HG03469 (cell line): ENCODE data around the gene DET1.
"Not testable (repeated sequence)": the region's sequence is repeated elsewhere in the genome, so short reads cannot be mapped to it uniquely, and the experiment has no call there.

Experiments
- ATAC-seq: cut with Tn5 transposase; IDR thresholded peaks from one replicate; pipeline ENCODE4 v1.9.1; 2021; ENCODE audit warnings: mild to moderate bottlenecking, moderate library complexity, moderate number of reproducible peaks; ENCODE audit not compliant: unreplicated experiment

The DET1 gene

DNA sequence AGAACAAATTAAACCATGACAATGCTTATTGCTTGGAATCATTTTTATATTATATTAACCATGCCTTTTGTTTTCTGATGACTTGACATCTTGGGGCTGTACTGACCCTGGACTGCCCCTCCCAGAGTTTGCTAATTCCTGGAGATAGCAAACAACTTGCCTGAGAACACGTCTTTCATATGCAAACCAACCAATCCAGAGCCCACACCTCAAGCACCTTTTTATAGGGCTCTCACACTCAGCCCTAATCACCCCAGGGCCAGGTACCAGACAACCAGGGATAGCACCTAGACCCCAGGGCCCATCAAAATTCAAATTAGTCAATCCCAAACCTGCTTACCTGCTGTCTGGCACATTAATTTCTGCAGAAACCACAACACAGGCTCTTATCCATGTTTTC is 42.0 kb downstream of the DET1 start:
- ATAC-seq = no peak

DNA sequence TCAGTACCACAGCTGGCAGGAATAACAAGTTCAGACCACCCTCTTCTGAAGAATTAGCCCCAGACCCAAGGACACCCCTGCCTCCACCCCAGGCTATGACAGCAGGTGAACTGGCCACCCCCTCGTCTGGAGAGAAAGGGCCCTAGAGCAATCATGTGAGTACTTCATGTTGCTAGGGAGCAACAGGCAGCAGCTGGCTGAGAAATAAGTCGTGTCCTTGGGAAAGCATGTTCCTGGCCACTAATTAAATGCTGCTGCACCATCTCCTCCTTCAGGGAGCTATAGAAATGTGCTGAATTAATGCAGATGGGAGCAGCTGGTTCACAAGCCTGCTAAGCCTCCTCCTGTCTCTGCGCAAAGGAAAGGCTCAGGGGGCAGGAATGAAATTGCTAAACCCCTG is 47.5 kb downstream of the DET1 start:
- no peak for ATAC-seq

DNA sequence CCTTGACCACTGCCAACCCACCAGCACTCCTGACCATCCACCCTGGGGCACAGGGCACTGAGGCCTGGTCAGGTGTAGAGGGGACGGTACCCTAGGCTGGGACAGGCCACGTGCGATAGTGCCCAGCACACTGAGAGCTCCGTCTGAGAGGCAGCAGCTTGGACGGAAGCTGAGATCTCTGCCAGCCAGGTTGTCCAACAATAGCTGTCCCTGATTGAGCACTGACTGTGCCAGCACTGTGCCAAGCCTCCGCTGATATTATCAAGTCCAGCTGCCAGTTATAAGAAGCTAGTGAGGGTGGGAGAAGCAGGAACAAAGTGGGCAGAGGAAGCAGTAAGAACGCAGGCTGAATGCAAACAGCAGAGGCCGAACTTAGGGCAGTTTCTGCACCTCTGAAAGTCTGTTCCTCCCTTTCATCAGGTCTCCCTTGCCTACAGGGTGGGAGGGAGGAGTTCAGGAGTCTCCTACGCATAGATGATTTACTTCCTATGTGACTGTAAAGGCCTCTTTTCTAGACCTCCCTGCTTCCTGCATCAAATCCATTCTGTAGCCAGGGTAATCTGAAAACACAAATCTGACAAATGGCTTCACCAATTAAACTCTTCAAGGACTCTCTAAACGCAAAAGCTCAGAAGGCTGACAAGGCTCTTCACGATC is 49.2 kb downstream of the DET1 start:
- no peak for ATAC-seq

DNA sequence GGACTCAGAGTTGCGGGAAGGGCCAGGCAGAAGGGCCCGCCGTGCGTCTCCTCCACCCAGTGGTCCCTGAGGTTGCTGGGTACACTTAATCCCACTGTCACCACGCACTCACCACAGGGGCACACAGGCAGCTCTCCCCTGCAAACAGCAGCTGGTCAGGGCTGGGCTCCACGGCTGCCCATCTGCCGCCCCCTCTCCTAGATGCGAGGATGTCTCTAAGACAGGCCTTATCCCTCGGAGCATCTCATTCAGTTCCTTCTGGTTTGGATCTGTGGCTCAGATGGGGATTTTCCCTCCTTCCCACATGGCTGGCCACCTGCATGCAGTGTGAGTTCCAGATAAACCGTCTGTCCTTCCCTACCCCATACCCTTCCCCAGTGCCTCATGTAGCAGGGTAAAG is 52.6 kb downstream of the DET1 start:
- ATAC-seq = no peak

DNA sequence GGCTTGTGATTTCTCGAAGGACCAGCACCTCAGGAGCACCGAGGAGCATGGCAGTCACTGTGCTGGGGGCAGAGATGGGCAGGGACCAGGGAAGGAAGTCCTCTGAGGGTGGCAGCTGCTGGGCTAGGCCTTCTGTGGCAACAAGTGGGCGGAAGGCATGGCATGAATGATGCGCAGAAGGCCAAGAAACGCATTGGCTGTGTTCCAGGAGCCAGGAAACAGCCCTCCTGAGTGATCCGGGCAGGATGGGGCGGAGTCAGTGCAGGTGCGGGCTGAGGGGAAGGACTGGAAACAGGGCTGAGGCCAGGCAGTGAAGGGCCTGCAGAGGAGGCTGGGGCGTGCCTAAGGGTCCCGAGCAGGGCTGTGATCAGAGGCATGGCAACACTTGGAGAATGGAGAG is 55.3 kb downstream of the DET1 start:
- ATAC-seq = no peak

DNA sequence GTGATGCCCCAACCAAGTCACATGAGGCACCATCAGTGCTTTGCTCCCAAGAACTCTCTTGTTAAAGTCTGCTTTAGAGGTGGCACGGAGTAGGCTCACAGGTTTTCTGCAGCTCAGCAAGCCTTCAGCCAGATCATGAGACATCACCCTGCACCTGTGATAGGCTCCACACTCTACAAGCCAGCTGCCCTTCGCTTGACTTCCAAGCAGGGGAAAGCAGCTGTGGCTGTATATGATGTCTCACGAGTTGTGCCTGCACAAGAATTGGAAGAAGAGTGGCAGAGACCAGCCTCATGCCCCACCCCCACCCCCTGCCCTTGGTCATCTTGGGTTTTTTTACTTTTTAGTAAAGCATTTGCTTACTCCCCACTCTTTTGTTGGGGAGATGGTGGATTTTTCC is 56.4 kb downstream of the DET1 start:
- no peak for ATAC-seq

DNA sequence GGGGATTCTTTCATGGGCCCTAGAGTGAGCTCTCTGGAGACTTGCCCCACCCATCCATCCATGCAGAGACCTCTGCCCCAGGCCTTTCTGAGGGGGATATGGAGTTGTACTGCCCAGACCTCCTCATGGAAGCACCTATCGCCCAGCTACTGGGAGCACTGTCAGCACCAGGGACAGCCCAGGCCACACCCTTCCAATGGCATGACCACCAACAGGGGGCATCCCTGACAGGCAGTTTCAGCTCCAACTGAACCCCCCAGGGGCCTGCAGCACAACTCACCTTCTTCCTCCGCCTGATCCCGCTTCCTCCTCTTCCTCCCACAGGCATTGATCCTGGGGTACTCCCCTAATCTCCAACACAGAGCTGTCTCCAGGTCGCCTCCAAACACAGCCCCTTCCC is 57.2 kb downstream of the DET1 start:
- no peak for ATAC-seq

DNA sequence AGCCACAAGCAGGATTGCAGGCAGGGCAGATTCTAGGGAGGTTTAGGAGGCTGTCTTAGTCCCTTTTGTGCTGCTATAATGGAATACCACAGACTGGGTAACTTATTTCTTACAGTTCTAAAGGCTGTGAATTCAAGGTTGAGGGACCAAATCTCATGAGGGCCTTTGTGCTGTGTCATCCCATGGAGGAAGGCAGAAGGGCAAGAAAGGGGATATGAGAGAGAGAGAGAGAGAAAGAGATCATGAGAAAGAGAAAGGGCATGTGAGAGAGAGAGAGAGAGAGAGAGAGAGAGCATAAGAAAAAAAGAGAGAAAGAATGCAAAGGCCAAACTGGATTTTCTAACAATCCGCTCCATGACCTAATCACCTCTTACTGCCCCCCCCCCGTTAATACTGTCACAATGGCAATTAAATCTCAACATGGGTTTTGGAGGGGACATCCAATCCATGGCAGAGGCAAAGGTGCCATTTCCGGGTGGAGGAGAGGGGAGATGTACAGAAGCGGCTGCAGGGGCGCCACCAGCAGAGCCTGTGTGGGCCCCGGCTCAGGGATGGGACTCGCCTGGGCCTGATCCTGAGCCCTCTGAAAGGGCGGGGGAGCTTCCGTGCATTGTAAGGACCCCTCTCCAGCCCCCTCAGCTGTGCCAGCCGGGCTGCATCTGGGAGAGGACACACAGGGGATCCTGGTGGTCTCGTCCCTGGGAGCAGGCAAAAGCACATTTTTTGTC is 58.5 kb downstream of the DET1 start:
- ATAC-seq = no peak

DNA sequence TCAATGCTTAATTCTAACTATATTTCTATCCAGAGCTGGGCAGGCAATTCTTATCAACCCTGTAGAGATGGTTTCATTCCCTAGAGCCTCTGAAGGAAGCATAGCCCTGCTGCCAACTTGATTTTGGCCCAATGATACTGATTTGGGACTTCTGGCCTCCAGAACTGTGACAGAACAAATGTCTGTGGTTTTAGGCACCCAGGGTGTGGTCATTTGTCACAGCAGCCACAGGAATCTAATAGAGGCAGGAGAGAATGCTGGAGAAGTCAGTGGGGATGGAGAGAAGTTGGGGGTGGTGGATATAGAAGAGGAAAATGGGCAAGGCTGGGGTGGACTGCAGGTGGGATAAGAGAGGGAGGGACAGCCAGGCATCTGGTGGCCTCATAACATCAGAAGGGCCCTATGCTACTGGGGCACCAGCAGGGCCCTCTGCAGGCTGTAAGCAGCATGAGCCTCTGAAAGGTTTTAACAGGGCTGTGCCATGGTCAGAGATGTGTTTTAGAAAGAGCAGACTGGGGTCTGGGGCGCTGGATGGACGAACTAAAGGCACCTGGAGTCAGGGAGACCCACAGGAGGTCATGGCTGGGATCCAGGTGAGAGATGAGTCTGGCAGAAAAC is 59.2 kb downstream of the DET1 start:
- ATAC-seq = no peak

DNA sequence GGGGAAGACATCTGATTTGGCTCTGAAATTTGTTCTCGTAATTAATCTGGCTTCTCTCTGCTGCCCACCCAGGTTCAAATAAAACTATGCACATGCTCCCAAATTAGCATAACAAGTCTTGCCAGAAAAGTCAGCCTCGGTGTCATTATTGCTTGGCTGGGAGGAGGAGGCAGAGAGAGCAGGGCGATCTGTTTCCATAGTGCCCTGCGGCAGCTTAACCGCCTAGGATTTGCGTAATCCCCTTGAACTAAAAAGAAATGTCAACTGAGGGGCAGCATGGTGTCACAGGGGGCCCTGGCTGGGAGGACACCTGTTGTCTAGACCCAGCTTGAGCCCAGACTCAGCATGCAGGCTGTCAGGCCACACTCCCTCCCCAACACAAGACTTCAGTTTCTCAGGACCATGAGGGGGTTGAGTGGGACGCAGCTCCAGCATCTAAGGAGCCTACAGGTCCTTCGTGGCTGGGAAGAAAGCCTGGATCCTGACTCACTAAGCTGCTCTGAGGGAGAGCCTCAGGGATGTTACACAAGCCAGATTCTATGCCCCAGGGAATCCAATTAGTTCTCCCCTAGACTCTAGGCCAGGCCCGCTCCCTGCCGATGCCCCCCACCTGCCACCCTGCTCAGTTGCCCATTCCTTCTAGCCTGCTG is 61.7 kb downstream of the DET1 start:
- ATAC-seq = no peak

DNA sequence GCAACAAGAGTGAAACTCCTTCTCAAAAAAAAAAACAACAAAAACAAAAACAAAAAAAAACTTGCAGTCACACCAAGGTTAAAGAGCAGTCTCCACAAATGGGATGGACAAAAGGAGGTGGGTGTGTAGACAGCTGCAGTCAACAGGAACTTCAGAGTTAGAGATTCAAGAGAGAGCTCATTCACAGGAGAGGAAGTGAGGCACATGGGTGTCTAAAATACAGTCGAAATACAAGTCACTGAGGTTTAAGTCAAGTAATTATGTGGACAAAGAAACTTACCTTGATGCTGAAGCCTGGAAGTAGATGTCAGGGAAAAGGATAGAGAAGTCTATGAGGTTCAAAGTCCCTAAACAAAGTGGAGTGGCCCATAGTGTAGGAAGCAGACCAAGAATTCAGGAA is 64.2 kb downstream of the DET1 start:
- ATAC-seq = no peak

DNA sequence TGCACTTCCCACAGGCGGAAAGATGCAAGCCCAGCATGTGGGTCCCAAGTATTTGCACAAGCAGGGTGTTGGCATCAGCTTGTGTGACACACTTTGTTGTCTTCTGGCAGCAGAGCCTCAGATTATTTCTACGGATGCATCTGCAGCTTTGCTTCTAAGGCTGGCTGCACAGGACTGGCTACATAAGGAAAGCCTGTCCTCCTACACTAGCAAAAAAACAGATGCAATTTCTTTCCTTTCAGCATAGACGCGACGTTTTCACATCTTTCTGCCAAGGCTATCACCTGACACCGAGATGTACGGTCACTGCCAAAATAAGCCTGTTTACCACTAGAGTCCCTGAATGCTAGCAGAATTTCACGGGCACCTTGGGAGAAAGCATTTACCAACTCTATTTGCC is 65.5 kb downstream of the DET1 start:
- no peak for ATAC-seq

DNA sequence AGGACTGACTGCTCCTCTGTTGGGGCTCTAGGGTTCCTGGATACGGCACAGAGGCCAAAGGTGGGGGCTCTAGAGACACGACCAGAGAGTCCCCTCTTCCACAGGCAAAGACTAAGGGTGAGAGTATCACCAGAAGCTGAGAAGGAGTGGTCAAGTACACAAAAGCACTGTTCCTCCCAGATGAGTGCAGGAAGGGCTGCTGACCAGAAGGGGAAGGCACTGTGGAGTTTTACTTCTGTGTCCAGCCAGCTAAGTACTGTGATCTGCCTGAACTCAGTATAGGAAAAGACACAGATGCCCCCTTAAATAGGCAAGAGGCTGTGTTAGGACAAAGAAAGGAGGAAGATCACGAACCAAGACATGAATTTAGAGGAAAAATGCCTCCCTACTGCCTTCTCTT is 67.3 kb downstream of the DET1 start:
- ATAC-seq = no peak

DNA sequence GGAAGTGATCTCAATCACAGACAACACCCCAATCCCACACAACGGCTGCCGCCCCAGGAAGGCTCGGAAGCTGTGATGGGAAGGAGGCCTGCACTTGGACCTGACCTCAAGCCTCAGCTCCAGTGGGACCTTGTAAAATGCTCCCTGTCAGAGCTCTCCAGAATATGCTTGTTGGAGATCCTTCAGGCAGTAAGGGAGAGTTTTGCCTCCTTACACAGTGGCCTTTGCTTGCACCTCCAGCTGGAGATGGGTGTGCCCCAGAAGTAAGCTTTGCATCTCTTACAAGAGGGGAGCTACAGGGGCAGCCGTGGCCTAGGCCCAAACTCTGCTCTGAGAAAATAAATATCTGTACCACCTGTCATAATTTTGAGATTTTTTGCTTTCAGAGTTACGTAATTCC is 68.6 kb downstream of the DET1 start:
- ATAC-seq = no peak

DNA sequence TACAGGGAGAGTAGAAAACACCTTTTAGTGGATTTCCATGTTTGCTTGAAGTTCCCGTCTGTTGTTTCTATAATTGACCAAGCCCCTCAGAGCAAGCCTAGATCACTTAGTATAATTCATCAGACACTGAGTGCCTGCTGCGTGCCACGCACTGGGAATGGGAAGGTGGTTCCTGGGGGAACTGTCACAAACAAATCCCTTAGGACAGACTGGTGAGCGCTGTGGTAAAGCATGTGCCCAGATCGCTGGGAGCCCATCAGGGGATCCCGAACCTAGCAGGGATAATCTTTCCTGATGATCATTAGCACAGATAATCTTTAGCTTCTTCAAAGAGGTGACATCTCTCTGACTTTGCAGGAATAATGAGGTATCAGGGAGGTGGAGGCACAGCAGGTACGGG is 69.4 kb downstream of the DET1 start:
- no peak for ATAC-seq

DNA sequence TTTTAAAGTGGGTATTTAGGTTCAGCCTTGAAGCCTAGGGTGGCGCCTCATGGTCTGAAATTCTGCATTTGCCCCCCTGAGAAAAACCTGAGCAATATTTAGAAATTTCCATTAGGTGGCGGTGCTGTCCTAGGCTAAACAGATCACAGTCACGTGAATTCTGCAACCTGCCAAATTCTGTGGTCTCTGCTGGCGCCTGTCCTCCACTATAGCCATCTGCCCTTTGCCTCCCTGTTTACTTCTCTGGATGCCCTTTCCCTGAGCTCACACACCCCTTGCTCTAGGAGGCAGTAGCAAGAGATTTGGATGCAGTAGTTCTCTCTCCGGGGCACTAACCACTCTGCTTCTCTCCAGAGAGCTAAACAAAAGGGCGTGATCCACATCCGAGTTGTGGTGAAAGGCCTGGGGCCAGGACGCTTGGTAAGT is 69.8 kb downstream of the DET1 start:
- ATAC-seq = peak; percentile 46

DNA sequence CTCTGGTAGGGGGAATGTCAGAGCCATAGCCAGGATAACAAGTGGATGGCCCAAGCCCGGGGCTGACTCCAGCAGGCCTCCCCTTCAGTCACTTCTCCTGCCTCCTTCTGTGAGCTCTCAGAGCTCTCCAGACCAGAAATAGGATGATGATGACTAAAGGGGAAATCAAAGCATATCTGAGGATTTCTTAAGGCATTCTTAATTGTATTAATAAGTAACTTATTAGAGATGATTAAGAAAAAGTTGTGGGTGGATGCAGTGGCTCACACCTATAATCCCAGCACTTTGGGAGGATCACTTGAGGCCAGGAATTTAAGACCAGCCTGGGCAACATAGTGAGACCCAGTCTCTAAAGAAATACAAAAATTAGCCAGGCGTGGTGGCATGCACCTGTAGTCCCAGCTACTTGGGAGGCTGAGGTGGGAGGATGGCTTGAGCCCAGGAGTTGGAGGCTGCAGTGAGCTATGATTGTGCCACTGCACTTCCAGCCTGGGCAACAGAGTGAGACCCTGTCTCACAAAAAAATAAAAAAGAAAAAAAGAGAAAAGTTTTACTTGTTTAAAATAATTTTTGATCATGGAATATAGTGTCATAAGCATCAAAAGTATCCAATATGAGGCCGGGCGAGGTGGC is 72.7 kb downstream of the DET1 start:
- not testable (repeated sequence) for ATAC-seq

DNA sequence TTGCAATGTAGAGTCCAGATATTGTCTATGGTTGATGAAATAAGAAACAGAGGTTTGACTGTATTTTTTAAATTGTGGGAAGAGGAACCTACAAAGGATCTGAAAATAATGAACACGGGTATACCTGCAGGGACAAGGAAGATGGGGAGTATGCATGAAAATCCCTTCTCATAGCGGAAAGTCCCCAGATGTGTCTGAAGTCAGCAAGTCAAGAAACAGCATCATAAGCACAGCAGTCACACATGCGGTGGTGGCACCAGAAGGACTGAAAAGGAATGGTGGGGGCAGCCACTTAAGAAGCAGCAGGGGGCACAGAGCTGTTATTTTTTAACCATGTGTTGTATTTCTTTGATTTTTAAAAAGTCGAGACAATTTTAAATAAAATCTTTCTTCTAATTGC is 74.3 kb downstream of the DET1 start:
- ATAC-seq = no peak

DNA sequence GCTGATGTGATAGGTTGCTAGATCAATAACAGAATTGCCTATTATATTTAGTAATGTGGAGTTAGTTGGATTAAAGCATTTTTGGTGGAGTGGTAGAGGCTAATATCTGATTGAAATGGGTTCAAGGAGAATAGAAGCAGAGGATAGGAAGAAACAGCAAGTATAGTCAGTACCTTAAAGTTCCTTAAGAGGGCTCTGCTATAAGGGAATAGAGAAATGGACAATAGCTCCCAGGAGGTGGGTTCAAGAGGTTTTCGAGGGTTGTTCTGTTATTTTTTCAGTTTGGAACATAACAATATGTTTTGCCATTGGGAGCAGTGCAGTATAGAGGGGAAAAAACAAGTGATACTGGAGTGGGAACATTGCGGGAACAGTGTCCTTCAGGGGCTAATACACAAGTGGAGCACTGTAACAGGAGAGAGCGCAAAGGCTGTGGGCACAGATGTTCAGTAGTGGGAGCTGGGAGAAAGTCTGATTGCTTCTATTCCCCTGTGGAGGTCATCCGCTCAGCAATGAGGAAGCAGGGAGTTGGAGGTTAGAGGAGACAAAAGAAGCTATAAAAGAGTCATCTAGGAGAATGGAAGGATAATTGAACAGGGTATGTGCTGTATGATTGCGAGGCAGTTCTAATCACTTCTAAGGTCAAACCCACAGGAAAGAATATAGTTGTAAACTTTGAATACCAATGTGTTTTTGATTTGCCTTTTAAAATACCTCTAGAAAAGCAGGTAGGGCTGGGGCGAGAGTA is 75.7 kb downstream of the DET1 start:
- no peak for ATAC-seq

DNA sequence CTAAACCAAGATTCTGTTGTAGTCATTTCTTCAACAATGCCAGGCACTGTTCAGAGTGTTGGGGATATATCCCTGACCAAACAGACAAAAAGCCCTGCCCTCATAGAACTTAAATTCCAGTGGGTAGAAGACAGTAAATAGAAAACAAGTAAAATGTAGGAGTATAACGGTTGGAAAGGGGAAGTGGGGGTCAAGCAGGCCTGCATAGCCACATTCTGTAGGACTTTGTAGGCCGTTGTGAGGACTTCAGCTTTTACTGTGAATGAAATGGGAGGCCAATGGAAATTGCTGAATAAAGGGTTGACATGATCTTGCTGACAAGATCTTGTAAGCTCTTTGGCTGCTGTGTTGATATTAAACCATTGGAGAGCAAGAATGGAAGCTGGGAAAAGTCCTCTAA is 77.2 kb downstream of the DET1 start:
- no peak for ATAC-seq

DNA sequence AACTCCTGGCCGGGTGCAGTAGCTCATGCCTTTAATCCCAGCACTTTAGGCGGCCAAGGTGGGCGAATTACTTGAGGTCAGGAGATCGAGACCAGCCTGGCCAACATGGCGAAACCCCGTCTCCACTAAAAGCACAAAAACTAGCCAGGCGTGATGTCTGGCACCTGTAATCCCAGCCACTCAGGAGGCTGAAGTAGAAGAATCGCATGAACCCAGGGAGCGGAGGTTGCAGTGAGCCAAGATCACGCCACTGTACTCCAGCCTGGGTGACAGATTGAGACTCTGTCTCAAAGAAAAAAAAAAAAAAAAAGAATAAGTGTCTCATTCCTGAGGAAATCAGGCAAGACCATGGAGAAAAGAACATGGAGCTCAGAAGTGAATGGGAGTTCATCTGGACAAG is 77.8 kb downstream of the DET1 start:
- ATAC-seq = not testable (repeated sequence)
